ENCODE results near the gene ERBIN. TPM values are rescaled to one million over a fixed set of nuclear protein-coding genes. Genes with fewer than 3 reads are reported as not detected.
"Not testable (repeated sequence)": the region's sequence is repeated elsewhere in the genome, so short reads cannot be mapped to it uniquely, and the experiment has no call there.

ERBIN gene
- total RNA-seq, 1 donor from 2014 or later, result 55.2 TPM

GRCh38 chr5:65915661-65916060, 10.7 kb upstream of the ERBIN start:
- not testable (repeated sequence) for DNase-seq (ENCODE audit: low read depth in 2 of 2)

DNA sequence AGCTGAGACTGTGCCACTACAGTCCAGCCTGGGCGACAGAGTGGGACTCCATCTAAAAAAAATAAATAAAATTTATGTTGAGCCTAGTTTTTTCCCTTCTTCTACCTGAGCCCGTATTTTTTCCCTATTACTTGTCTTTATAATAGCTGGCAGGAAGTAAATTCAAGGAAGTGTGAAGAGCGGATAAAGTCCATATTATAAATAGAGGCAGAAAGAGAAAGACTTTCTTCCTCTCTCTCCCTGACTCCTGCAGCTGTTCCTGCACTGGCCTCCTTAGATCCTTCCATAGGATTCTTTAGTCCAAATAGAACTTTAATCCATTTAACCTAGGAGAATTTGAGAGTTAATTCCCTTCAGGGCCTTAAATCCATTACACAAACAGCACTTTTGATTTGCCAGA, 10.3 kb upstream of the ERBIN start:
- no peak for DNase-seq (ENCODE audit: low read depth in 2 of 2)

GRCh38 chr5:65916636-65917035, 9.7 kb upstream of the ERBIN start:
- DNase-seq (ENCODE audit: low read depth in 2 of 2), result peak in 1 of 2 donors; percentile 18

GRCh38 chr5:65919773-65920172, 6.6 kb upstream of the ERBIN start:
- no peak for DNase-seq (ENCODE audit: low read depth in 2 of 2)

DNA sequence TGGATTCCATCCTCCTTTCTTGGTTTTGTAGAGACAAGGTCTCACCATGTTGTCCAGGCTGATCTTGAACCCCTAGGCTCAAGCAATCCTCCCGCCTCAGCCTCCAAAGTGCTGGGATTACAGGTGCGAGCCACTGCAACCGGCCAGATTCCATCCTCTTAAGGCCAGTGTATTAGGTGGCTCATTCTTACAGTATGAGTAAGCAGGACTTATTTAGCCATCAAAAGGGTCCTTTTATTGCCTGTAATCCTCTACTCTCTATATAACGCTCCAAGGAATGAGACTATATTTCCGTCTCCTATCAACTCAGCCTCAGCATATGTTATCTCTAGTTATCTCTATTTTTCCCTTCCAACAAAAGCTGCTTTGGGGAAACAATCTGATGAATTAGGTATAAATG, 3.0 kb upstream of the ERBIN start:
- DNase-seq (ENCODE audit: low read depth in 2 of 2), result no peak

- DNase-seq (ENCODE audit: low read depth in 2 of 2), result no peak
These were observed 1.9 kb upstream of the ERBIN start for GRCh38 chr5:65924366-65925043.

GRCh38 chr5:65925044-65925600, 1.3 kb upstream of the ERBIN start:
- peak; percentile 82 to 88 for DNase-seq (ENCODE audit: low read depth in 2 of 2)

GRCh38 chr5:65925601-65926275, 637 bp upstream of the ERBIN start:
- DNase-seq (ENCODE audit: low read depth in 2 of 2), result peak; percentile 87 to 92

GRCh38 chr5:65926893-65927292, 518 bp downstream of the ERBIN start:
- DNase-seq (ENCODE audit: low read depth in 2 of 2), result peak; percentile 36 to 41

GRCh38 chr5:65927503-65928321, 1.3 kb downstream of the ERBIN start:
- DNase-seq (ENCODE audit: low read depth in 2 of 2), result peak; percentile 75 to 82

DNA sequence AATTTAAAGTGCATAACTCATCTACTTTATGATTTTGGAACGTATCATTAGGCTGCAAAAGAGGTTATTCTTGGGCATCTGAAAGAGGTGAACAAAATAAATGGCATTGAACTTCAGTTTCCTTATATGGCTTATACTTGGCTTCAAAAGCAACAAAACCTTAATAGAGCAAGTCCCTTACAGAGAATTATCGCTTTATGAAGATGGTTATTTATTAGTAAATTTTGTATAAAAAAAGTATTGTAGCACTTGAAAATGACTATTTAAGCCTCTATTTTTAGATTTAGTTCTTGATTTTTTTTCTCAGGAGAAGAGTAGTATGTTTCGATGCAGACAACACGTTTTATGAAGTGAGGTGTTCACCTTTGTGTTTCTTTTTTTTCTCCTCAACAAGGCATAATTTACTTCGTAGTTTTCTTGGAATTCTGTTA, 2.0 kb downstream of the ERBIN start:
- peak; percentile 8 to 12 for DNase-seq (ENCODE audit: low read depth in 2 of 2)

- DNase-seq (ENCODE audit: low read depth in 2 of 2), result no peak
These were observed 2.5 kb downstream of the ERBIN start for GRCh38 chr5:65928860-65929259.

- DNase-seq (ENCODE audit: low read depth in 2 of 2), result no peak
These were observed 6.3 kb downstream of the ERBIN start for GRCh38 chr5:65932676-65933075.

GRCh38 chr5:65933295-65933694, 6.9 kb downstream of the ERBIN start:
- DNase-seq (ENCODE audit: low read depth in 2 of 2), result no peak

DNA sequence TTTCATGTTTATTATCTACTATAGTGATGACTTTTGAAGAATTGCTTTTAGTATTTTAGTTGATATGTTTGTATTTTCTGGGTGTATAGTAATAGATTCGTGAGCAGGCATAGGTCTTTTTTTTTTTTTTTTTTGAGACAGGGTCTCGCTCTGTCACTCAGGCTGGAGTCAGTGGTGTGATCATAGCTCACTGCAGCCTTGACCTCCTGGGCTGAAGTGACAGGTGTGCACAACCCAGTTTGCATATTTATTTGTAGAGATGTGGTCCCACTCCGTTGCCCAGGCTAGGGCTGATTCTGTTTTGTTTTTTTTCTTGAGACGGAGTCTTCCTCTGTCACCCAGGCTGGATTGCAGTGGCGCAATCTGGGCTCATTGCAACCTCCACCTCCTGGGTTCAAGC, 11.9 kb downstream of the ERBIN start:
- DNase-seq (ENCODE audit: low read depth in 2 of 2), result no peak

DNA sequence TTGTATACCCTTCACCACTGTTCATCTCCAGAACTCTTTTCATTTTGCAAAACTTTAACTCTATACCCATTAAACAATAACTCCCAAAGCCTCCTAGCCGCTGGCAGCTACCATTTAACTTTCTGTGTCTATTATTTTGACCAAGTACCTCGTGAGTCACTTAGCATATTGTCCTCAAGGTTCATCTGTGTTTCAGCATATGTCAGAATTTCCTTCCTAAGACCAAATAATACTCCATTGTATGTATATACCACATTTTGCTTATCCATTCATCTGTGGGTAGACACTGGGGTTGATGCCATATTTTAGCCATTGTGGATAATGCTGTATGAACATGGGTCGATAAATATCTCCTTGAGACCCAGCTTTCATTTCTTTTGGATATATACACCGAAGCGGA, 17.4 kb downstream of the ERBIN start:
- peak in 1 of 2 donors; percentile 74 for DNase-seq (ENCODE audit: low read depth in 2 of 2)

DNA sequence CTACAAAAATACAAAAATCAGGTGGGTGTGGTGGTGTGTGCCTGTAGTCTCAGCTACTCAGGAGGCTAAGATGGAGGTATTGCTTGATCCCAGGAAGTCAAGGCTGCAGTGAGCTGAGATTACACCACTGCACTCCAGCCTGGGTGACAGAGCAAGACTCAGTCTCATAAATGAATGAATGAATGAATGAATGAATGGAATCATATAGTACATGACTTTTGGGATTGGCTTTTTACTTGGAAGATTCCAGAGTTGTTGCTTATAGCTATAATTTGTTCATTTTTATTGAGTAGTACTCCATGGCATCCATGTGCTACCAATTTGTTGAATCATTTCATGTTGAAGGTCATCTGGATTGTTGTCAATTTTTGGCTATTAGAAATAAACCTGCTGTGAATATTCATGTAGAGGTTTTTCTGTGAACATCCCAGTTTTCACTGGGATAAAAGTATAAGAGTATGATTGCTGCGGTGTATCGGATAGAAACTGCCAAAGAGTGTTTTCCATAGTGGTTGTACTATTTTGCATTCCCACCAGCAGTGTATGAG, 19.9 kb downstream of the ERBIN start:
- no peak for DNase-seq (ENCODE audit: low read depth in 2 of 2)

GRCh38 chr5:65948115-65948747, 21.9 kb downstream of the ERBIN start:
- no peak for DNase-seq (ENCODE audit: low read depth in 2 of 2)

- no peak for DNase-seq (ENCODE audit: low read depth in 2 of 2)
These were observed 25.0 kb downstream of the ERBIN start for GRCh38 chr5:65951330-65951729.

DNA sequence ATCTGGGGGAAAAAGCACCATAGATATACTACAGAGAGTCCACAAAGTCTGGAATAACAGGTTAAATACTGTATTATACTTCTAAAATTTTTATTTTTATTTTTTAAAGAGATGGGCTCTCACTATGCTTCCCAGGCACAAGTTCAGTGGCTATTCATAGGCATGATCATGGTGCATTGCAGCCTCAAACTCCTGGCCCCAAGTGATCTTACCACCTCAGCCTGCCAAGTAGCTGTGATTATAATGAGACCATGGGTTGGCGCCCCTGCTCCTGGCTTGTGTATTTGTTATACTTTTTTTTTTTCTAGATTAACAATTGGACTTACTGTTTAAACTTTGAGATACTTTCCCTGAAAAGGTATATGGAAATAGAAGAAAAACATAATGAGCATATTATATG, 25.9 kb downstream of the ERBIN start:
- no peak for DNase-seq (ENCODE audit: low read depth in 2 of 2)

DNA sequence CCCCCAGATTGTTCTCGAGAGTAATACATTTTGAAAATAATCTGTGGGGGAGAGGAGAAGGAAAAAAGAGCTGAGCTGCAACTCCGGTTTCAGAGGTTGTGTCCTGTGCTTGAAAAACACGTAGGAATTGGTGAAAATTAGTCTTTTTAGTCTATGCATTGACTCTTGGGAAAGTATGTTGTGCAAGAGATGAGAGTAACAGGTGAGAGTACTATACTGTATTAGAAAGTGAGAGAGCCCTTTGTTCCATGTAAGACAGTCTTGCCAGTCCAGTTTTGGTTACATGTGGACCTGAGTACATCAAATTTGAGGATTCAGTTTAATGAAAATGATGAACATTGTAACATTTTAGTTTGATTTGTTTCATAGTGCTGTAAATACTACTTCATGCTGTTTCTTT, 27.8 kb downstream of the ERBIN start:
- no peak for DNase-seq (ENCODE audit: low read depth in 2 of 2)

Measured in lung microvascular endothelial cell (primary cell).